Right lobe of liver (tissue), 6 donors: ENCODE data around the gene NEK9. TPM values are rescaled to one million over a fixed set of nuclear protein-coding genes. Genes with fewer than 3 reads are reported as not detected.

Source experiments
- ATAC-seq, 4 donors: fragments of 200-7000 bp; cut with Tn5 transposase; one replicate each; pipeline ENCODE4 v1.9.1; 2020; ENCODE audit warnings: mild to moderate bottlenecking in 4 of 4, moderate library complexity in 4 of 4
- DNase-seq, 3 donors: peaks; one replicate each; pipeline ENCODE4 v3.0.0-alpha.2; 2020
- H3K27ac ChIP-seq, 3 donors: fragments of 200-600 bp; one replicate each; pipeline ENCODE4 v1.8.0; 2022
- H3K27me3 ChIP-seq, 2 donors: fragments of 200-600 bp; one replicate each; pipeline ENCODE4 v1.8.0; 2022
- H3K36me3 ChIP-seq, 4 donors: fragments of 200-600 bp; sonication (generic) in 1 of 4; one replicate each; pipeline versions ENCODE4 v1.5.1 to v1.8.0; 2017 to 2022; ENCODE audit warnings: control low read depth in 1 of 4
- H3K4me1 ChIP-seq, 4 donors: fragments of 200-600 bp; sonication (generic) in 1 of 4; one replicate each; pipeline versions ENCODE4 v1.5.1 to v1.8.0; 2017 to 2022; ENCODE audit warnings: control low read depth in 1 of 4
- H3K4me3 ChIP-seq, 3 donors: fragments of 200-600 bp; one replicate each; pipeline ENCODE4 v1.8.0; 2022
- H3K9me3 ChIP-seq, 4 donors: fragments of 200-600 bp; sonication (generic) in 1 of 4; one replicate each; pipeline versions ENCODE4 v1.5.1 to v1.8.0; 2017 to 2022; ENCODE audit warnings: control low read depth in 1 of 4
- POLR2A ChIP-seq: fragments of 450-650 bp; IDR thresholded peaks from one replicate; pipeline ENCODE4 v1.6.1; 2017; ENCODE audit warnings: antibody characterized with exemption, mild to moderate bottlenecking
- WGBS: methylation state at CpG from one replicate; pipeline ENCODE4 v1.1.6; 2018; ENCODE audit warnings: low coverage, low lambda C conversion rate; ENCODE audit not compliant: insufficient coverage; ENCODE audit errors: missing lambda C conversion rate; 5-methylcytosine and 5-hydroxymethylcytosine counted together
- intact Hi-C, 2 donors: fragments of 100-400 bp; cut with DNase I; formaldehyde crosslinking; loops; one replicate each; pipeline versions ENCODE4 v1.11.2 to v1.14.1; 2022
- total RNA-seq, 6 experiments: library from RNA; depleted of rRNA in 2 of 6; stranded (reverse); fragments of >200 nt in 2 of 6; fragmentation: NEBNext Ultra II Directional in 3 of 6; extraction: Animal tissue kit (Norgen Biotek cat#: 25700) in 3 of 6; gene quantifications; one replicate each; pipeline versions ENCODE4 v1.1.0 to v1.2.4, GENCODE V29; 2016 to 2023
- TF ChIP-seq, protein P1 (sequence below), 4 donors: fragments of 200-600 bp in 3 of 4; fragments of 450-650 bp in 1 of 4; IDR thresholded peaks; one replicate each; pipeline versions ENCODE4 v1.5.1 to v1.8.0; 2016 to 2022; ENCODE audit warnings: antibody characterized with exemption in 4 of 4, mild to moderate bottlenecking in 2 of 4
- donor health status: DM: no; HTN: yes; CAD: no.
- donor health status: DM: no; HTN: no; CAD: no.
- donor health status: DM: no; HTN: no; CAD: no.
- donor health status: DM: no; HTN: yes; CAD: no.
- donor health status: DM: no; HTN: yes; CAD: no.

Gene NEK9
- total RNA-seq, 6 experiments from 2014 or later: 22.2 to 56.8 (median 39.6) TPM

DNA sequence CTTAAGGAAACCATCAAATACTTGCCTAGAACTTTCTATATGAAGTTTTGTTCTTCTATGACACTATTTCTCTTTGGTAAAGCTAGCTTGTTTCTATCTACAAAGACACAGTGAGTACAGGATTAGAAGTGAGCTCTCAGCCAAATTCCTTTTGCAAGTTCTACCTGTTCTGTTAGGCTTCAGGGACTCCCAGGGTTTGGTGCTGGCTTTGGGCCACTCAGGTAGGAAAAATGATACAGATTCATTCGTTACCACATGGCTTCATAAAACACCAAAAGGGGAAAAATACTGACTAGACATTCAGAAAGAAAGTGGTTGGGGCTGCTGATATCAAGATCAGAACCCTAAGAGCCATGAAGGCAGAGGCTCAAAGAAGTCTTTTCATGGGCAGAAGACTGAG, 43.6 kb downstream of the NEK9 start:
- ATAC-seq (no peak), DNase-seq (no peak)
- peaks cover 0 to 59% (median 35%) of the 10 kb centered on the region in 4 donors for H3K36me3 ChIP-seq
- intact Hi-C loops: loop anchor here in 1 of 2 donors (10.0 kb wide), 1 partner anchor 138 kb away; no protein-coding TSS in a partner anchor
- H3K27me3 ChIP-seq: no peaks in the 10 kb centered on the region
- no peaks in the 10 kb centered on the region for H3K4me1 ChIP-seq
- H3K27ac ChIP-seq: no peak overlapping the region
- WGBS: 71% methylated on average over 1 of the region's 1 CpG
- H3K9me3 ChIP-seq: no peaks in the 10 kb centered on the region
- TF ChIP-seq, protein P1, sequence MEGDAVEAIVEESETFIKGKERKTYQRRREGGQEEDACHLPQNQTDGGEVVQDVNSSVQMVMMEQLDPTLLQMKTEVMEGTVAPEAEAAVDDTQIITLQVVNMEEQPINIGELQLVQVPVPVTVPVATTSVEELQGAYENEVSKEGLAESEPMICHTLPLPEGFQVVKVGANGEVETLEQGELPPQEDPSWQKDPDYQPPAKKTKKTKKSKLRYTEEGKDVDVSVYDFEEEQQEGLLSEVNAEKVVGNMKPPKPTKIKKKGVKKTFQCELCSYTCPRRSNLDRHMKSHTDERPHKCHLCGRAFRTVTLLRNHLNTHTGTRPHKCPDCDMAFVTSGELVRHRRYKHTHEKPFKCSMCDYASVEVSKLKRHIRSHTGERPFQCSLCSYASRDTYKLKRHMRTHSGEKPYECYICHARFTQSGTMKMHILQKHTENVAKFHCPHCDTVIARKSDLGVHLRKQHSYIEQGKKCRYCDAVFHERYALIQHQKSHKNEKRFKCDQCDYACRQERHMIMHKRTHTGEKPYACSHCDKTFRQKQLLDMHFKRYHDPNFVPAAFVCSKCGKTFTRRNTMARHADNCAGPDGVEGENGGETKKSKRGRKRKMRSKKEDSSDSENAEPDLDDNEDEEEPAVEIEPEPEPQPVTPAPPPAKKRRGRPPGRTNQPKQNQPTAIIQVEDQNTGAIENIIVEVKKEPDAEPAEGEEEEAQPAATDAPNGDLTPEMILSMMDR (IDR thresholded peaks at IDR 0.05): no peak
- TF ChIP-seq POLR2A: no peak
- no peak overlapping the region for H3K4me3 ChIP-seq

DNA sequence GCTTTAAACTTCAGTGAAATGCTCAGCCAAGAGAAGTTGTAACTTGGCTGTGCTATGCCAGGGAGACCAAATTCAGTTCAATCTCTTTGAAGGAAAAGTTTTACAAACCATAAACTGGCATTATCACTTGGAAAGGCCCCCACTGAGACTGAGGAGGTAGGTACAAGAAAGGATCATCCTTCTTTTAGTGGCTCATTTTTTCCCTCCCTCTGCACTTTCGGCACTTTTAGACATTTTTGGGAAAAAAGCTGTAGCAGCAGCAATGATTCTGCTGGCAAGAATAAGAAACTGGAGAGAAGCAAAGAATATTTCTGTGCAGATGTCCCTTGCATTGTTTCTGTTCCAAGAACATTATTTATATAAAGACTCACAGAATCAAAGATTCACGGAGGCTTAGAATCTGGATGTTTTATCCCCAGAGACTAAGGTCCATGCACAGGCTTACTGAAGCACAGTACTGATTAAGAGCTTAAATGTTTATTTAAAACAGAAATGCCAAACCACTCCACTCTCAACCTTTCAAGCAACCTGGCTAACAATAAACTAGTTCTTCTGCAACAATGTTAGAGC, 45.1 kb downstream of the NEK9 start:
- H3K4me3 ChIP-seq: no peak overlapping the region
- no peaks in the 10 kb centered on the region for H3K27me3 ChIP-seq
- no peaks in the 10 kb centered on the region for H3K4me1 ChIP-seq
- TF ChIP-seq, protein P1 (IDR thresholded peaks at IDR 0.05): no peak
- TF ChIP-seq POLR2A: no peak
- ATAC-seq (no peak), DNase-seq (no peak)
- H3K27ac ChIP-seq: no peak overlapping the region
- 43% methylated on average over 2 of the region's 2 CpGs for WGBS
- intact Hi-C loops: loop anchor here in 1 of 2 donors (10.0 kb wide), 1 partner anchor 137 kb away; no protein-coding TSS in a partner anchor
- H3K9me3 ChIP-seq: no peaks in the 10 kb centered on the region
- peaks cover 0 to 44% (median 22%) of the 10 kb centered on the region in 4 donors for H3K36me3 ChIP-seq

DNA sequence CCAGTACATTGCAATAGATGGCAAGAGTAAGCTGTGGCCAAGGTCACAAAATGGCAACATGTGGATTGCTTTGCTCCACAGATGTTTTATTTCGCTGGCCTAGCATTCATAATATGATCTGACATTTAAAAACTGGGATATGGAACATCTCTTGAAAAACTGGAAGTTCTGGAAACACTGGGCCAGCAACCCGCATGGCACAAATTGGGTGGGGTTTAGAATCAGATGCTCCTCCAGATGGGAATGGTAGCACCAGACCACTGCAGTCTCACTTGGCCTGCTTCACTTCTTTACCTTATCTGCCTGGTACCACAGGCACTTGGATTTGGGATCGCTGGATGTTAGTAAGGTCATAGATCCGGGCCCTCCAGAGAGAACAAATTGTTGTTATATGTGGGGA, 47.3 kb downstream of the NEK9 start:
- intact Hi-C loops: no loop called here

DNA sequence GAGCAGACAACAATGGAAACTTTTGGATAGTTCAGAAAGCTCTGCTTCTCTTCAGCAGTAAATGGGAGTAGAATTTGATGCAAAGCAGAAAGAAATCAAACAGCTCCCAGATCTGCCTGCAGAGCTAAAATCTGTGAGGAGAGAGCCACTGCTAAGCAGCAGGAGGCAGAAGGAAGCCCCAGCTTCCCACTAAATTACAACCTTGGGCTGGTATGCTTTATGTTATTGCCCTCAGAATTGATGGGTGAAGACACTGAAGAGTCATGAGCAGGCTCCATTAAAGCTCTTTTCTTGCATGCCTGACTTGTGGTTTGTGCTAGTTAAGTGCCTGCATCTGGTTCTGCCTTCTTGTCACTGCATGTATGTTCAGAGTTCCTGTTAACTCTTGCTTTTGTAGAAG, 49.1 kb downstream of the NEK9 start:
- Histone ChIP-seq H3K4me1 (no peaks in the 10 kb centered on the region), H3K27me3 (no peaks in the 10 kb centered on the region), H3K36me3 (peaks cover 0 to 4% (median 2%) of the 10 kb centered on the region in 4 donors), H3K4me3 (no peak overlapping the region), H3K9me3 (no peaks in the 10 kb centered on the region), H3K27ac (no peak overlapping the region)
- no peak for DNase-seq
- TF ChIP-seq POLR2A: no peak
- TF ChIP-seq, protein P1 (IDR thresholded peaks at IDR 0.05): no peak
- intact Hi-C loops: no loop called here
- no peak for ATAC-seq

More for the DNA sequence above, 47.3 kb downstream of the NEK9 start:
- TF ChIP-seq, protein P1 (IDR thresholded peaks at IDR 0.05): no peak
- TF ChIP-seq POLR2A: no peak
- H3K4me3 ChIP-seq: no peak overlapping the region
- 63% methylated on average over 4 of the region's 4 CpGs for WGBS
- no peak for DNase-seq
- no peaks in the 10 kb centered on the region for H3K9me3 ChIP-seq
- no peak overlapping the region for H3K27ac ChIP-seq
- H3K36me3 ChIP-seq: peaks cover 0 to 21% (median 8%) of the 10 kb centered on the region in 4 donors
- H3K27me3 ChIP-seq: no peaks in the 10 kb centered on the region
- H3K4me1 ChIP-seq: no peaks in the 10 kb centered on the region
- no peak for ATAC-seq
